ENCODE data around the gene PTPRN2.

The PTPRN2 gene

DNA sequence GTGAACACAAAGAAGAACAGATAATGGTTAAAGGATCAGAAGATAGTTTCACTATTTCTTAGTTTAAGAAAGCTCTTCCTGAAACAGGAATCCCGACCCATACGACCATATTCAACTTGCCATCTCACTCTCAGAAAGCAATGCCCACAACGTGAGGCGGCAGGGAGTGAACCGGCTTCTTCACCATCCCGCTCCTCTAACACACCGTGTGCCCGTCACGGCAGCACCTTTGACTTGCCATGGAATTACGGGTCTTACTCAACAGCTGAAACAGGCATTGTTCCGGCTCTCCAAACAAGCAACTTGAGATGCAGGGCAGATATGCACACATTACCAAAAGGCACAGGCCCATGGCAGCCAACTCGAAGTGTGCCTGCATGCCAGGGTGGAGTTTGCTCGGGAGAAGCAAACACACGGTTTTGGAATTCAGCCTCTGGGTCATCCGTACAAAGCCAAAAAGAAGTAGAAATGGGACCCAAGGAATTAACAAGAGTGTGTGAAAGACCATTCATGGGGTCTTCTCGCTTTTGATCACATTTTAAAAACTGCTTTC is 957.2 kb downstream of the PTPRN2 start:
- no peak overlapping the region for H3K4me3 ChIP-seq (ENCODE audit: low read depth, low read length)
- ChIA-PET CTCF (no interaction called here), POLR2A (no interaction called here)
- no peak for DNase-seq (ENCODE audit: low read depth, low spot score)
- TF ChIP-seq CTCF (IDR thresholded peaks at IDR 0.05; ENCODE audit: insufficient read depth, low read length, missing control alignments), result no peak

GRCh38 chr7:157628456-157628855 is 959.2 kb downstream of the PTPRN2 start:
- TF ChIP-seq CTCF (IDR thresholded peaks at IDR 0.05; ENCODE audit: insufficient read depth, low read length, missing control alignments), result no peak
- no peak for DNase-seq (ENCODE audit: low read depth, low spot score)
- CTCF ChIA-PET, result no interaction called here
- POLR2A ChIA-PET, result no interaction called here
- no peak overlapping the region for H3K4me3 ChIP-seq (ENCODE audit: low read depth, low read length)

GRCh38 chr7:157627646-157628045 is 960.0 kb downstream of the PTPRN2 start:
- DNase-seq (ENCODE audit: low read depth, low spot score), result no peak
- TF ChIP-seq CTCF (IDR thresholded peaks at IDR 0.05; ENCODE audit: insufficient read depth, low read length, missing control alignments), result no peak
- ChIA-PET CTCF (no interaction called here), POLR2A (no interaction called here)
- H3K4me3 ChIP-seq (ENCODE audit: low read depth, low read length), result no peak overlapping the region

DNA sequence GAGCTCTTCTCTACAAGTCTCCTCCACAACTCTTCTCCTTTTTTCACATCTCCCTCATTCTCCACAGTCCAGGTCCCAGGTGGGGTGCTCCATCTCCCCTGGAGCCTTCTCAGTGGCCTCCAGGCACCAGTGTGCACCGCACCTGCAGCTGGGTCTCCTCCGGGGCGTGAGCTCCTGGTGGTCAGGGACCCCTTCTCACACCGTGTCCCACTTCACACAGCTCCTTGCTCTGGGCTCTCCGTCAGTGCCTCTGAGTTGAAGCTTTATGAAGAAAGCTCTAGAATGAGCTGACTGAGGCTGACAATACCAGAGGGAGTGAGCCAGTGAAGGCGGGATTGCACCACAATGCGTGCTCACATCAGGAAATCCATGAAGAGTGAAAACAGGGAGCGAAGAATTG is 960.6 kb downstream of the PTPRN2 start:
- ChIA-PET POLR2A (no interaction called here), CTCF (no interaction called here)
- no peak for DNase-seq (ENCODE audit: low read depth, low spot score)
- no peak overlapping the region for H3K4me3 ChIP-seq (ENCODE audit: low read depth, low read length)
- TF ChIP-seq CTCF (IDR thresholded peaks at IDR 0.05; ENCODE audit: insufficient read depth, low read length, missing control alignments), result no peak

GRCh38 chr7:157625973-157626742 is 961.5 kb downstream of the PTPRN2 start:
- ChIA-PET POLR2A (no interaction called here), CTCF (no interaction called here)
- no peak for DNase-seq (ENCODE audit: low read depth, low spot score)
- TF ChIP-seq CTCF (IDR thresholded peaks at IDR 0.05; ENCODE audit: insufficient read depth, low read length, missing control alignments), result no peak
- H3K4me3 ChIP-seq (ENCODE audit: low read depth, low read length), result no peak overlapping the region

- H3K4me3 ChIP-seq (ENCODE audit: low read depth, low read length), result no peak overlapping the region
- ChIA-PET CTCF (no interaction called here), POLR2A (no interaction called here)
- no peak for TF ChIP-seq CTCF (IDR thresholded peaks at IDR 0.05; ENCODE audit: insufficient read depth, low read length, missing control alignments)
- no peak for DNase-seq (ENCODE audit: low read depth, low spot score)
Observed at GRCh38 chr7:157623556-157623955, 964.1 kb downstream of the PTPRN2 start.

Measured in AG04449 (cell line).